ENCODE results near the gene COQ7. TPM values are rescaled to one million over a fixed set of nuclear protein-coding genes. Genes with fewer than 3 reads are reported as not detected.

The COQ7 gene
- polyA plus RNA-seq, 1 experiment = 14.2 TPM

GRCh38 chr16:19102187-19102872 is 34.9 kb downstream of the COQ7 start:
- peaks cover 4% of the 10 kb centered on the region; the same call in 1 of the 2 replicates for H3K9me3 ChIP-seq (ENCODE audit: control insufficient read depth, insufficient read depth, low read length)
- POLR2A ChIA-PET = no interaction called here
- TF ChIP-seq, protein P1, sequence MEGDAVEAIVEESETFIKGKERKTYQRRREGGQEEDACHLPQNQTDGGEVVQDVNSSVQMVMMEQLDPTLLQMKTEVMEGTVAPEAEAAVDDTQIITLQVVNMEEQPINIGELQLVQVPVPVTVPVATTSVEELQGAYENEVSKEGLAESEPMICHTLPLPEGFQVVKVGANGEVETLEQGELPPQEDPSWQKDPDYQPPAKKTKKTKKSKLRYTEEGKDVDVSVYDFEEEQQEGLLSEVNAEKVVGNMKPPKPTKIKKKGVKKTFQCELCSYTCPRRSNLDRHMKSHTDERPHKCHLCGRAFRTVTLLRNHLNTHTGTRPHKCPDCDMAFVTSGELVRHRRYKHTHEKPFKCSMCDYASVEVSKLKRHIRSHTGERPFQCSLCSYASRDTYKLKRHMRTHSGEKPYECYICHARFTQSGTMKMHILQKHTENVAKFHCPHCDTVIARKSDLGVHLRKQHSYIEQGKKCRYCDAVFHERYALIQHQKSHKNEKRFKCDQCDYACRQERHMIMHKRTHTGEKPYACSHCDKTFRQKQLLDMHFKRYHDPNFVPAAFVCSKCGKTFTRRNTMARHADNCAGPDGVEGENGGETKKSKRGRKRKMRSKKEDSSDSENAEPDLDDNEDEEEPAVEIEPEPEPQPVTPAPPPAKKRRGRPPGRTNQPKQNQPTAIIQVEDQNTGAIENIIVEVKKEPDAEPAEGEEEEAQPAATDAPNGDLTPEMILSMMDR (IDR thresholded peaks at IDR 0.05; ENCODE audit: low read depth, low read length) = no peak
- DNase-seq (ENCODE audit: low read depth, low spot score) = no peak
- CTCF ChIA-PET = interaction anchor here (0.7 kb wide), 2 partner anchors 16 to 77 kb away, joined by 3 to 5 read pairs; no protein-coding TSS in a partner anchor
- H3K4me3 ChIP-seq (ENCODE audit: low read depth, low read length) = no peak overlapping the region
- no peaks in the 10 kb centered on the region for H3K27me3 ChIP-seq (ENCODE audit: control insufficient read depth, insufficient read depth, low read length)
- H3K27ac ChIP-seq (ENCODE audit: low read depth, low read length) = no peak overlapping the region

DNA sequence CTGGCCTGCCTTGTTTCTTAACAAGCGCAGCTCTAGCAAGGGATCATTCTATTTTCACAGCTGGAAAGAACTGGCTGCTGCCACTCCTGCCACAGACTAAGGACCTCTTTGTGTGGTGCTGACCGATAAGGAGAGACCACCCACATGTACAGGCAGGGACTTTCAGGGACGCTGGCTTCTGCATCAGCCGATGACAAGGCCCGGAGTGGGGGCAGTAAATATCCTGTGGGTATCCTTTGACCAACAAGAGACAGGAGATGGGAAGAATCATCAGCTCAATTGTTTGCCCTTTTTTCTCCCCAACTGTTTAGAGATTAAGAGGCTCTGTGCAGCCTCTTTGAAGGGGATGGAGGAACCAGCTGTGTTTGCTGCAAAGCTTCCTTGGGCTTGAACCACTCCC is 37.2 kb downstream of the COQ7 start:
- ChIA-PET CTCF (interaction anchor here (0.6 to 3.1 kb wide), 4 partner anchors 11 to 337 kb away, joined by 3 to 17 read pairs (median 4); no protein-coding TSS in a partner anchor), POLR2A (interaction anchor here (1.5 kb wide), 1 partner anchor 9 kb away, joined by 5 read pairs; the partner anchor contains the start of gene ITPRIPL2)
- no peak for DNase-seq (ENCODE audit: low read depth, low spot score)
- H3K4me3 ChIP-seq (ENCODE audit: low read depth, low read length) = no peak overlapping the region
- H3K27ac ChIP-seq (ENCODE audit: low read depth, low read length) = no peak overlapping the region
- no peaks in the 10 kb centered on the region for H3K27me3 ChIP-seq (ENCODE audit: control insufficient read depth, insufficient read depth, low read length)
- TF ChIP-seq, protein P1 (IDR thresholded peaks at IDR 0.05; ENCODE audit: low read depth, low read length) = no peak
- H3K9me3 ChIP-seq (ENCODE audit: control insufficient read depth, insufficient read depth, low read length) = peaks cover 4% of the 10 kb centered on the region; the same call in 1 of the 2 replicates

DNA sequence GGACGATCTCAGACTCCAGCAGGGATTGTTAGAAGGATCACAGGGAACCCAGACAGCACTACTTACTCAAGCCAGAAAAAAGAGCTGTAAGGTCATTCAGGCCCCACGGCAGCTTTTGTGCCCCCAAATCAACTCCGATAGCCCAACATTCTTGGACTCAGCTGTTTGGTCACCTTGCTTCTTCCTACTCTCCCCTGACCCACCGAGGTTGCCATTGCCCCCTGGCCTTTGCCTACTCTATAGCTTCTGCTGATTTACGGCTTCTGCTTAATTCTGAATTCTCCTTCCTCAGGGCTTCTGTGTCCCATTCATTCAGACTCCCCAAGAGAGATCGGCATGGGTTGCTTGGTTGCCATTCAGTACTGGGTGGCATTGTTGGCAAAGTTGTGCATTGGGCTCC is 37.7 kb downstream of the COQ7 start:
- DNase-seq (ENCODE audit: low read depth, low spot score) = no peak
- Histone ChIP-seq H3K27ac (ENCODE audit: low read depth, low read length) (no peak overlapping the region), H3K4me3 (ENCODE audit: low read depth, low read length) (no peak overlapping the region), H3K9me3 (ENCODE audit: control insufficient read depth, insufficient read depth, low read length) (peaks cover 1% of the 10 kb centered on the region; the same call in 1 of the 2 replicates), H3K27me3 (ENCODE audit: control insufficient read depth, insufficient read depth, low read length) (no peaks in the 10 kb centered on the region)
- CTCF ChIA-PET = interaction anchor here (0.8 to 3.1 kb wide), 4 partner anchors 10 to 387 kb away, joined by 3 to 17 read pairs (median 4); no protein-coding TSS in a partner anchor
- POLR2A ChIA-PET = interaction anchor here (1.5 kb wide), 1 partner anchor 9 kb away, joined by 5 read pairs; the partner anchor contains the start of gene ITPRIPL2
- TF ChIP-seq, protein P1 (IDR thresholded peaks at IDR 0.05; ENCODE audit: low read depth, low read length) = no peak

DNA sequence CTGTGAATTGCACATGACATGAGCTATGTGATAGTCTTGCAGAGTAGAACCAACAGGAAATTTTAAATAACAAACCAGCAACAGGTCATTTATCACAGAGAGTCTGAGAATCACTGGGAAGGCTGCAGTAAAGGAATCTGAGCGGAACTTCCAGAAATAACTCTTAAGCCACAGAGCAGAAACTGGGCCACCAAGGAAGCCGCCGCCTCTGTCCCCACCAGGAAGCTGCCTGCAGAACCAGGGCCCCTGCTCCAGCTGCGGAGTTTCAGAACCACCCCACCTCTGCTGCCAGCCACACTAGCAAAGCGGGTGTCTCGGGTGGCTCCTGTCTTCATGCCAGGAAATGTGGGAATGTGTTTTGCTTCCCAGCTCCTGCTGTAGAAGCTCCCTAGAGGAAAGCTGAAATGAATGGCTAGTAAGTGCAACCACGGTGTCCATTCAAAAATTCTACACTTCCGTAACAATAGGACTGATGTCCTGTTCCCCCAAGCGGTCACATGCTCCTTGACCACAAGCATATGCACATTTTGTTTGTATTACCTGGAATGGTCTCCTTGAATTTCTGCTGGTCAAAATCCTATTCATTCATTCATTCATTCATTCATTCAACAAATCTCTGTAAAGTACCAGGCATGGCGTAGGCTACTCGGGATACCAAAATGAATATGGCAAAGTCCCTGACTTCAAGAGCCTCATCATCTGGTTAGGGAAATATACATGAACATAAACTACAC is 38.6 kb downstream of the COQ7 start:
- Histone ChIP-seq H3K27ac (ENCODE audit: low read depth, low read length) (no peak overlapping the region), H3K9me3 (ENCODE audit: control insufficient read depth, insufficient read depth, low read length) (no peaks in the 10 kb centered on the region), H3K4me3 (ENCODE audit: low read depth, low read length) (no peak overlapping the region), H3K27me3 (ENCODE audit: control insufficient read depth, insufficient read depth, low read length) (no peaks in the 10 kb centered on the region)
- no peak for DNase-seq (ENCODE audit: low read depth, low spot score)
- CTCF ChIA-PET = interaction anchor here (1.0 to 3.1 kb wide), 3 partner anchors 20 to 386 kb away, joined by 3 to 17 read pairs (median 6); no protein-coding TSS in a partner anchor
- TF ChIP-seq, protein P1 (IDR thresholded peaks at IDR 0.05; ENCODE audit: low read depth, low read length) = no peak
- POLR2A ChIA-PET = interaction anchor here (1.4 kb wide), 1 partner anchor 305 kb away, joined by 3 read pairs; the partner anchor contains the start of gene ARL6IP1
